Measurements from ENCODE around the gene CLCN1.

Gene CLCN1

GRCh38 chr7:143358626-143359025 is 42.7 kb downstream of the CLCN1 start:
- TF ChIP-seq CTCF (IDR thresholded peaks at IDR 0.05; ENCODE audit: low read depth, low read length), result no peak
- no peak overlapping the region for H3K4me3 ChIP-seq (replicated peaks in 1 of 2; ENCODE audit: low read depth in 2 of 2, low read length in 2 of 2)
- DNase-seq (ENCODE audit: low read depth in 2 of 2), result no peak

GRCh38 chr7:143359771-143360353 is 44.0 kb downstream of the CLCN1 start:
- TF ChIP-seq CTCF (IDR thresholded peaks at IDR 0.05; ENCODE audit: low read depth, low read length), result no peak
- DNase-seq (ENCODE audit: low read depth in 2 of 2), result no peak
- no peak overlapping the region for H3K4me3 ChIP-seq (replicated peaks in 1 of 2; ENCODE audit: low read depth in 2 of 2, low read length in 2 of 2)

- H3K4me3 ChIP-seq (replicated peaks in 1 of 2; ENCODE audit: low read depth in 2 of 2, low read length in 2 of 2), result no peak overlapping the region
- no peak for TF ChIP-seq CTCF (IDR thresholded peaks at IDR 0.05; ENCODE audit: low read depth, low read length)
- DNase-seq (ENCODE audit: low read depth in 2 of 2), result no peak
These were observed 45.1 kb downstream of the CLCN1 start for GRCh38 chr7:143360788-143361551.

- peak overlapping the region; percentile 52 to 54 for H3K4me3 ChIP-seq (replicated peaks in 1 of 2; ENCODE audit: low read depth in 2 of 2, low read length in 2 of 2)
- DNase-seq (ENCODE audit: low read depth in 2 of 2), result no peak
- TF ChIP-seq CTCF (IDR thresholded peaks at IDR 0.05; ENCODE audit: low read depth, low read length), result no peak
These were observed 45.7 kb downstream of the CLCN1 start for GRCh38 chr7:143361552-143362130.

- DNase-seq (ENCODE audit: low read depth in 2 of 2), result no peak
- no peak for TF ChIP-seq CTCF (IDR thresholded peaks at IDR 0.05; ENCODE audit: low read depth, low read length)
- peak within 1 kb of the TSS; percentile 52 to 54 for H3K4me3 ChIP-seq (replicated peaks in 1 of 2; ENCODE audit: low read depth in 2 of 2, low read length in 2 of 2)
These were observed 46.5 kb downstream of the CLCN1 start, which contains the start of gene FAM131B for GRCh38 chr7:143362131-143363015. Gene FAM131B (minus strand): TSS chr7:143362713. CDS start chr7:143362603, 110 bp downstream.
